CD4-positive, CD25-positive, alpha-beta regulatory T cell (primary cell): ENCODE measurements around the gene CCL2. TPM values are rescaled to one million over a fixed set of nuclear protein-coding genes. Genes with fewer than 3 reads are reported as not detected.

Experiments used
- ATAC-seq, 2 donors: fragments of 150-1000 bp; cut with Tn5 transposase; one replicate each; pipeline ENCODE4 v1.10.0; 2021; ENCODE audit warnings: low read depth in 2 of 2, moderate number of reproducible peaks in 2 of 2, moderate library complexity in 1 of 2
- DNase-seq, 3 donors: peaks; one replicate each; pipeline versions ENCODE4 v3.0.0 to v3.0.0-alpha.2; 2012 to 2022; ENCODE audit warnings: mixed read lengths in 1 of 3
- H3K27ac ChIP-seq: one replicate; pipeline ENCODE4 v1.7.0; 2013; ENCODE audit warnings: mild to moderate bottlenecking, low read length; ENCODE audit not compliant: insufficient read depth, poor library complexity, severe bottlenecking
- H3K27me3 ChIP-seq: one replicate; pipeline ENCODE4 v1.7.0; 2013; ENCODE audit warnings: low read length; ENCODE audit not compliant: control insufficient read depth, insufficient read depth
- H3K36me3 ChIP-seq: one replicate; pipeline ENCODE4 v1.7.0; 2013; ENCODE audit warnings: mild to moderate bottlenecking, low read length, moderate library complexity; ENCODE audit not compliant: control insufficient read depth, insufficient read depth
- H3K4me1 ChIP-seq: 2 replicates; pipeline ENCODE4 v1.7.0; 2013; ENCODE audit warnings: mild to moderate bottlenecking, low read length; ENCODE audit not compliant: insufficient read depth, control insufficient read depth, poor library complexity, severe bottlenecking
- H3K4me3 ChIP-seq: one replicate; pipeline ENCODE4 v1.7.0; 2013; ENCODE audit warnings: low read depth, mild to moderate bottlenecking, low read length, moderate library complexity
- H3K9me3 ChIP-seq, 2 experiments: 1 replicate in 1 of 2; 2 replicates in 1 of 2; pipeline ENCODE4 v1.7.0; 2013; ENCODE audit warnings: low read length in 2 of 2, mild to moderate bottlenecking in 1 of 2, moderate library complexity in 1 of 2; ENCODE audit not compliant: control insufficient read depth in 2 of 2
- H3K27ac Mint-ChIP-seq, 3 donors: one replicate each; pipeline ENCODE4 v1.8.0; 2020 to 2022; ENCODE audit warnings: mild to moderate bottlenecking in 3 of 3, mixed read lengths in 3 of 3, moderate library complexity in 2 of 3
- H3K27me3 Mint-ChIP-seq: one replicate; pipeline ENCODE4 v1.8.0; 2022; ENCODE audit warnings: mild to moderate bottlenecking, mixed read lengths
- H3K36me3 Mint-ChIP-seq: one replicate; pipeline ENCODE4 v1.8.0; 2020; ENCODE audit warnings: mixed read lengths
- H3K4me1 Mint-ChIP-seq, 4 donors: one replicate each; pipeline ENCODE4 v1.8.0; 2020 to 2022; ENCODE audit warnings: mixed read lengths in 4 of 4, mild to moderate bottlenecking in 1 of 4
- H3K4me3 Mint-ChIP-seq, 4 donors: one replicate each; pipeline ENCODE4 v1.8.0; 2020 to 2022; ENCODE audit warnings: mild to moderate bottlenecking in 4 of 4, mixed read lengths in 4 of 4, moderate library complexity in 3 of 4
- H3K9me3 Mint-ChIP-seq, 7 donors: one replicate each; pipeline ENCODE4 v1.8.0; 2020 to 2022; ENCODE audit warnings: mixed read lengths in 7 of 7, mild to moderate bottlenecking in 3 of 7, moderate library complexity in 2 of 7
- polyA plus RNA-seq, 4 donors: library from polyadenylated mRNA; unstranded; fragments of 300-500 nt; fragmentation: Illumina TruSeq; gene quantifications; one replicate each; pipeline ENCODE4 v1.2.3, GENCODE V29; 2021
- total RNA-seq: library from RNA; stranded (reverse); gene quantifications from one replicate; pipeline ENCODE4 v1.2.3, GENCODE V29; 2022

Gene CCL2
- total and polyA plus RNA-seq, 5 donors from 2014 or later, result not detected

- Histone ChIP-seq H3K27ac (no peak overlapping the region), H3K9me3 (no peaks in the 10 kb centered on the region), H3K27me3 (peaks cover 5% of the 10 kb centered on the region), H3K4me1 (no peaks in the 10 kb centered on the region), H3K4me3 (no peak overlapping the region), H3K36me3 (no peaks in the 10 kb centered on the region)
- Mint-ChIP-seq H3K27ac (no peak overlapping the region), H3K4me3 (no peak overlapping the region), H3K4me1 (no peaks in the 10 kb centered on the region), H3K9me3 (peaks cover 0 to 5% (median 0%) of the 10 kb centered on the region in 7 donors), H3K27me3 (peaks cover 26% of the 10 kb centered on the region), H3K36me3 (no peaks in the 10 kb centered on the region)
- ATAC-seq (no peak), DNase-seq (no peak)
Observed at GRCh38 chr17:34257299-34257985, 2.4 kb downstream of the CCL2 start.

- Mint-ChIP-seq H3K4me3 (no peak overlapping the region), H3K4me1 (no peaks in the 10 kb centered on the region), H3K27me3 (peaks cover 26% of the 10 kb centered on the region), H3K9me3 (peaks cover 0 to 5% (median 0%) of the 10 kb centered on the region in 7 donors), H3K27ac (no peak overlapping the region), H3K36me3 (no peaks in the 10 kb centered on the region)
- Histone ChIP-seq H3K4me3 (no peak overlapping the region), H3K4me1 (no peaks in the 10 kb centered on the region), H3K27me3 (peaks cover 5% of the 10 kb centered on the region), H3K36me3 (no peaks in the 10 kb centered on the region), H3K9me3 (no peaks in the 10 kb centered on the region), H3K27ac (no peak overlapping the region)
- ATAC-seq (no peak), DNase-seq (no peak)
Observed at GRCh38 chr17:34257986-34258326, 2.9 kb downstream of the CCL2 start.

- H3K4me1 ChIP-seq, result no peaks in the 10 kb centered on the region
- no peaks in the 10 kb centered on the region for H3K9me3 ChIP-seq
- Mint-ChIP-seq H3K4me3 (no peak overlapping the region), H3K27me3 (peaks cover 26% of the 10 kb centered on the region), H3K4me1 (no peaks in the 10 kb centered on the region), H3K27ac (no peak overlapping the region), H3K36me3 (no peaks in the 10 kb centered on the region), H3K9me3 (peaks cover 0 to 5% (median 0%) of the 10 kb centered on the region in 7 donors)
- DNase-seq, result no peak
- no peak for ATAC-seq
- H3K27me3 ChIP-seq, result peaks cover 5% of the 10 kb centered on the region
- no peak overlapping the region for H3K4me3 ChIP-seq
- no peak overlapping the region for H3K27ac ChIP-seq
- H3K36me3 ChIP-seq, result no peaks in the 10 kb centered on the region
Observed at GRCh38 chr17:34259146-34259545, 4.1 kb downstream of the CCL2 start.

GRCh38 chr17:34260861-34261260 lies 5.8 kb downstream of the CCL2 start:
- Mint-ChIP-seq H3K36me3 (no peaks in the 10 kb centered on the region), H3K27ac (no peak overlapping the region), H3K4me1 (no peaks in the 10 kb centered on the region), H3K27me3 (peaks cover 35% of the 10 kb centered on the region), H3K4me3 (no peak overlapping the region), H3K9me3 (peaks cover 0 to 3% (median 0%) of the 10 kb centered on the region in 7 donors)
- H3K4me3 ChIP-seq, result no peak overlapping the region
- no peak overlapping the region for H3K27ac ChIP-seq
- no peaks in the 10 kb centered on the region for H3K4me1 ChIP-seq
- peaks cover 5% of the 10 kb centered on the region for H3K27me3 ChIP-seq
- H3K36me3 ChIP-seq, result no peaks in the 10 kb centered on the region
- ATAC-seq (no peak), DNase-seq (no peak)
- no peaks in the 10 kb centered on the region for H3K9me3 ChIP-seq

- Histone ChIP-seq H3K27me3 (peaks cover 8% of the 10 kb centered on the region), H3K27ac (no peak overlapping the region), H3K4me1 (no peaks in the 10 kb centered on the region), H3K4me3 (no peak overlapping the region), H3K36me3 (no peaks in the 10 kb centered on the region), H3K9me3 (no peaks in the 10 kb centered on the region)
- Mint-ChIP-seq H3K4me3 (no peak overlapping the region), H3K27ac (no peak overlapping the region), H3K27me3 (peaks cover 44% of the 10 kb centered on the region), H3K9me3 (peaks cover 0 to 1% (median 0%) of the 10 kb centered on the region in 7 donors), H3K4me1 (no peaks in the 10 kb centered on the region), H3K36me3 (no peaks in the 10 kb centered on the region)
- ATAC-seq (no peak), DNase-seq (no peak)
Observed at GRCh38 chr17:34261568-34262337, 6.7 kb downstream of the CCL2 start.

GRCh38 chr17:34265711-34266110 lies 10.6 kb downstream of the CCL2 start:
- Mint-ChIP-seq H3K4me3 (no peak overlapping the region), H3K4me1 (no peaks in the 10 kb centered on the region), H3K27ac (no peak overlapping the region), H3K9me3 (peaks cover 0 to 1% (median 0%) of the 10 kb centered on the region in 7 donors), H3K27me3 (peaks cover 31% of the 10 kb centered on the region), H3K36me3 (no peaks in the 10 kb centered on the region)
- Histone ChIP-seq H3K36me3 (no peaks in the 10 kb centered on the region), H3K27me3 (peaks cover 13% of the 10 kb centered on the region), H3K27ac (no peak overlapping the region), H3K4me3 (no peak overlapping the region), H3K4me1 (no peaks in the 10 kb centered on the region), H3K9me3 (no peaks in the 10 kb centered on the region)
- ATAC-seq (no peak), DNase-seq (no peak)

DNA sequence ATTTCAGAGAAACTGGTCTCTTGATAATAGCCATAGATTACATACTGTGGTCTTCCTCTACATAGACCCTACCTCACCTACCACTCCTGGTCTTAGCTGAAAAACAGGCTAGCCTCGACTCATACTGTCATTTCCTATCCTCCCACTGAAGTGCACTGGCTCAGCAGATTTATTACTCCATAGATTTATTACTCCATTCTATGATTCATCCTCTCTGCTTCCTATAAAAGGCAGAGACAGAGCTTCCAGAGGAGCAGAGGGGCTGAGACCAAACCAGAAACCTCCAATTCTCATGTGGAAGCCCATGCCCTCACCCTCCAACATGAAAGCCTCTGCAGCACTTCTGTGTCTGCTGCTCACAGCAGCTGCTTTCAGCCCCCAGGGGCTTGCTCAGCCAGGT lies 14.9 kb downstream of the CCL2 start, which contains the start of gene CCL7:
TSS of gene CCL7 (plus strand) at position 253 of the 400 bp plus-strand sequence. CDS start at position 323, 70 bp downstream.
- Histone ChIP-seq H3K4me1 (no peaks in the 10 kb centered on the region), H3K27ac (no peak within 1 kb of the TSS), H3K36me3 (no peaks in the 10 kb centered on the region), H3K27me3 (peaks cover 18% of the 10 kb centered on the region), H3K9me3 (no peaks in the 10 kb centered on the region), H3K4me3 (no peak within 1 kb of the TSS)
- Mint-ChIP-seq H3K9me3 (peaks cover 0 to 4% (median 0%) of the 10 kb centered on the region in 7 donors), H3K27me3 (peaks cover 37% of the 10 kb centered on the region), H3K4me1 (no peaks in the 10 kb centered on the region), H3K27ac (no peak within 1 kb of the TSS), H3K36me3 (no peaks in the 10 kb centered on the region), H3K4me3 (no peak within 1 kb of the TSS)
- ATAC-seq, result no peak
- DNase-seq, result no peak
